ENCODE data around the gene DOK4.

- no peak for TF ChIP-seq CTCF (conservative IDR thresholded peaks at IDR 0.05; ENCODE audit: low read length)
- no peak for TF ChIP-seq EZH2phosphoT487 (IDR thresholded peaks at IDR 0.05; ENCODE audit: borderline replicate concordance)
These were observed 39.5 kb upstream of the DOK4 start for GRCh38 chr16:57525761-57526160.
